HG02763 (cell line): ENCODE results near the gene GPR148.

Source experiments
- ATAC-seq: cut with Tn5 transposase; IDR thresholded peaks from one replicate; pipeline ENCODE4 v1.9.1; 2021; ENCODE audit warnings: mild to moderate bottlenecking, moderate library complexity; ENCODE audit not compliant: unreplicated experiment

The GPR148 gene

GRCh38 chr2:130749078-130749477 is 20.2 kb downstream of the GPR148 start:
- ATAC-seq, result no peak

DNA sequence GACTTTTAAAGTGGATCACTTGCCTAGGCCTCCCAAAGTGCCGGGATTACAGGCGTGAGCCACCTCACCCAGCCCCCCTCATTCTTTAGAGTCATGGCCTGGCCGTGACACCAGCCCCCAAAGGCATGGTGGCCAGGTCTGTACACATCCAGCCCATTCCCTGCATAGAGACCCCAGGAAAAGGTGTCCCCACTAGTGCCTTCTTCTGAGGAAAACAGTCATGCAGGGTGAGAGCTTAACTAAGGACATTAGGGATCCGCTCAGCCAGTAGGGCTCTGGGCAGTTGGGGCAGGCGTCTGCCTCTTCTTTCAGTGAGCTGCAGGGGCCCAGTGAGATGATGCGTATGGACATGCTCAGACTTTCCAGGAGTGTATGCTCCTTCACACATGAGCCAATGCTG is 20.8 kb downstream of the GPR148 start:
- ATAC-seq, result no peak

DNA sequence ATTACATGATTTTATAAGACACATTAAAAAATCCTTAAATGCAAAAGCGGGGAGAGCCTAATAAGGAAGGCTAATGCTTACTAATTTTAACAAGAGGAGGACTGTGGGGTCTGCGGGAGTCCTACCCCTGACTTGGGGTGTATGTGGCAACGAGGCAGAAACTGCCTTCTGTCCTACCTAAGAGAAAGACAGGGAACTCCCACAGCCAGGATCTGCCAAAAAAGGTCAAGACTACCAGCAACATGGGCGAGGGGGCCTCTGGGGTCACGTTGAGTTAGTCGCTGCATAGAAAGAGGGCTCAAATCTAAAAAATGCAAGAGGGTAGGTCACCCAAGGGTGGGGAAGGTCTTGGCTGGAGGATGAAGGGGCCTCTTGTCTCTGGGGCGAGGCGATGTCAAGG is 25.9 kb downstream of the GPR148 start:
- no peak for ATAC-seq

GRCh38 chr2:130755256-130756052 is 26.6 kb downstream of the GPR148 start, which contains the start of gene AMER3:
Gene AMER3, plus strand, starts transcription at chr2:130755540. Its CDS starts 6,533 bp downstream, at chr2:130762073.
- no peak for ATAC-seq

DNA sequence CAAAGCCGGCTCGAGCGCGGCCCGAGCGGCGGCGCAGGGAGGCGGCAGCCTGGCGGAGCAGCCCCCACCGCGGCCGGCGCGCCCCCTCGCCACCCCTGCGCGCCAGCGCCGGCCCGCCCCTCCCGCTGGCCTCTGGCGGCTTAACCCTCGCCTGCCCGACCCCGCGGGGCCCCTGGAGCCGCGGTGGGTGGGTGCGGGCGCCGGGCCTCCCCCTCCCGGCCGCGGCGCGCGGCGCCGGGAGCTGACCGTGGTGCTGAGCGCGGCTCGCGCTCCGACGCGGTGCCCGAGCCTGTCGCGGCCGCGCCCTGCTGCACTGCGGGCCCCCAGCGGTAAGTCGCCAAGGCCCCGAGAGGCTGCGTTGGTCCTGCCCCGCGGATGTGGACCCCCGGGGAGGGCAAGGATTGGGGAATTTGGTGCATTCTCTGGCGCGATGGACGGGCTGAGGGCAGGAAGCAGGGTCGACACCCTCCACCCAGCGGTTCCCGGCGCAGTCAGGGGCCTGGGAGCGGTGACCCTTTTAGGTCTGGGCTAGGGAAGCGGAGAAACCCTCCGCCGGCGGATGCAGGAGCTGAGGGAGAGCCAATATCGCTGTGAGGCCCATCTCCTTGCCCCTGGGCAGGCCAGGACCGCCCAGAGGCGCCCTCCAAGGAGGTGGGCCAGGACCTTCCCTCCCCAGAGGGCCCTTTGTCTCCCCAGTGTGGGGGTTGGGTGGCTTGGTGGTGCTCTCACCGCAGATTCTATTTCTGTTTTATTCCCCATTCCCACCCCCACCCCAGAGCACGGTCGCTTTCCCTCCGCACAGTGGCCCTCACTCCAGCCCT is 27.4 kb downstream of the GPR148 start:
- no peak for ATAC-seq

GRCh38 chr2:130756874-130757668 is 28.2 kb downstream of the GPR148 start:
- no peak for ATAC-seq

DNA sequence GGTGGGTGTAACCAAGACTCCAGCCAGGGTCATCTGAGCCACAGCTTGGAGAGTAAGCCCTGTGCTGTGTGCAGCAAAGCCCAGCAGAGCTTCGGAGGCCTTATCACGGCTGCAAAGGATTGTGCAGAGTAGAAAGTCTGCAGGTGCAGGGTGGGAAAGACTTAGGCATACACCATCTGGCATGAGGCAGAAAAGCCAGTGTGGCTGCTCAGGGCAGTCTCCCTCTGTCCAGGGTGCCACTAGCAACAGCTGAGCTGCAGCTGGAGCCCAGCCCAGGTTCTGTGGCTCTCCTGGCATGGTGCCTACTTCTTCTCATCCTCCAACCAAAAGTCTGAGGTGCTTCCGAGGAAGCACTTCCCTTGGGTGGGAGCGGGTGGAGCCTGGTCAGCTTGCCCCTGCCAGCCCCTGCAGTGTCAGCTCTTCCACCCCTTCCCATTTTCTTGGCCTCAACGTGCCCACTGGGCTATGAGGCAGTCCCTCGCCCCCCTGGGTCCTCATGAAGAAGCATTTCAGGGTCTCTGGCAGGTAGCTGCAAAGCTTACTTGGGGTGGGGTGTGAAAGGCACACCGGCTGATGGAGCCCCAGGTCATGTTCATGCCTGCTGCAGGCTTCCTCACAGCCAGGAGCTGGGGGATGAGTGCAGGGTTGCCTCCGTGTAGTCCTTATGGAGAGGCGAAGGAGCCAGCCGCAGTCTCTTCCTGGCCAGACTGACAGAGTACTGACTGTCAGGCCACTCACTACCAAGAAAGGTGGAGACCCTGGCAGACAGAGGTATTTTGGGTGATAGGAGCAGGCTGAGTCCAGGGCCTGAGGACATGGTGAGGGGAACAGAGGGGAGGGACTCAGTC is 31.3 kb downstream of the GPR148 start:
- no peak for ATAC-seq

DNA sequence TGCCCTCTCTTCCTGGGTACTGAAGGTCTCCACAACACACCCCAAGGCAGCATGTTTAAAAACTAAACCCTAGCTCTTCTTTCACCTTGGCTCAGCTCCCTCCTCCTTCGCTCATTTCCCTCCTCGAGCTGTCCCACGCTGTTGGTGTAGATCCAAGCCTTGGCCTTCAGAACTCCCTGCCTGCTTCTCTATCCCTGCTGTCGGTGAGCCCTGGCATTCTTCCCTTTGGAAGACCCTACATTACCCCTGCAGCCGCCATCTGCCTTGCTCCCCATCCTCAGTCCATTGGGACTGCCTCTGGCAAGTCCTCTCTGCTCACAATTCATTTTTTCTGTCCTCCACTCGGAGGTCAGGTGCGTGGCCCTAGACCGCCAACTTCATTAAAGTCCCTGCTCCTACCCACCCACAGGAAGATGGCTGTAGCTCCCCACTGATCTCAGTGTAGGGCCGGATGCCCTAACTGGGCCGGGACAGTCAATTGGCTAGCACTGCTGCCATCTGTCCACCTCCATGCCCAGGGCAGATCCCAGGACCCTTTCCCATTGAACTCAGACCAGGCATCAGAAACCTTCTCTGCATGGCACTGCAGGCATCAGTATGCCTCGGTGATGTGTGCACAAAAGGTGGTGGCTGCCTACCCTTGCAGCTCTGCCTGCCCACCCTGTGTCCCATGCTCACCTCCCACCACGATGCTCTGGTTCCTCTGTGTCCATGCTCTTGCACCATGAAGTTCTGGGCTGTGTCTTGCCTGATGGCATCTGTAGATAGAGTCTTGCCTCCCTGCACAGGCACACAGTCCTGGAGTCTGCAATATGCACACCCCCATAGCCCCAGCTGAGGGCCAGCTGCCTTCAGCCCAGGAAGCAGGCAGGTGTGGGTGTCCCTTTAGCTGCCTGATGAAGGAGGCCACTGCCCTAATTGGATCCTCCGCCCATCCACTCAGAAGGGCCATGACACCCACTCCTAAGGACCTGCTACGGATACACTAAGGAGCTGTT is 32.2 kb downstream of the GPR148 start:
- no peak for ATAC-seq

GRCh38 chr2:130762031-130762909 is 33.4 kb downstream of the GPR148 start:
- no peak for ATAC-seq

GRCh38 chr2:130762910-130763385 is 34.1 kb downstream of the GPR148 start:
- ATAC-seq, result no peak

- ATAC-seq, result no peak
Measured at GRCh38 chr2:130763405-130763804, 34.5 kb downstream of the GPR148 start.

DNA sequence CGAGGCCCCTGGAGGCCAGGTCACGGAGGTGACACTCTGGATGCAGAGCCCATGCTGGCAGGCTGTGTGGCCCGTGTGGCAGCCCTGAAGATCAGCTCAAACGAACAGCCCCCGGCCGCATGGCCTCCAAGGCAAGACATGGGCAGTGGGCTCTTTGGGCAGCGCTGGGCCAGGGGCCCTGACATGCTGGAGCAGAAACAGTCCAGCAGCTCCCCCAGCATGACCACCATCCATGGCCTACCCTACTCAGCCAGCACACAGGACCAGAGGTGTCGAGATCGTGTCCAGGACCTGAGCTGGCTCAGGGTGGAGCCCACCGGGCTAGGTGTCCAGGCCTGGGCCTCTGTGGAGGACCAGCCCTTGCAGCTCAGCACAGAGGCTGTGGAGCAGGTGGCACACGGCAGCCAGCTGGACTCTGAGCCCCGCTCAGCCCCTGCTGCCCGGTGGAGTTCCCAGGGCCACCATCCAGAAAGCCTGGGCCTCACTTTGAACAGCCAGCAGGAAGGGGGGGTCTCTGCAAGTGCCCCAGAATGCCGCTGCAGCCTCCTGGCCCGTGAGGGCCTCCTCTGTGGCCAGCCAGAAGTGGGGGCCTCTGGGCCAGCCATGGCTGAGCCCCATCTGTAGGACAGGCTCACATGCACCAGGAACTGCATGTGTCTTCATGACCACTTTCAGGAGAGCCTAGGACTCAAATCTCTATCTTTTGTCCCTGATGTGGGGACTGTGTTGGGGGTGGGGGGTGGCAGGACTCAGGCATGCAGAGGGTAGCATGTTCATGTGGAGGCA is 35.4 kb downstream of the GPR148 start:
- ATAC-seq, result no peak

DNA sequence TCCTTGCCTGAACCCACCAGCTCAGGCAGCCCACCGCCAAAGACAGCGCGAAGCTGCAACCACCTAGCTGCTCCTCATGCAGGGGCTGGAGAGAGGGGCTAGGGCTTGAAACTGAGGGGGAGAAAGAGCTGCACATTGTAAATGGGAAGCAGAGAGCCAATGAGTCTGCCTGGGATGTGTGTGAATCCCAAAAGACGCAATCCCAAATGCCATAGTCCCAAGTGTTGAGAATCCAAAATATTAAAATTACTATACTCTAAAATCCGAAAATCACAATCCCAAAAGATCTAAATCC is 35.9 kb downstream of the GPR148 start:
- ATAC-seq, result no peak

GRCh38 chr2:130765464-130765863 is 36.6 kb downstream of the GPR148 start:
- no peak for ATAC-seq

DNA sequence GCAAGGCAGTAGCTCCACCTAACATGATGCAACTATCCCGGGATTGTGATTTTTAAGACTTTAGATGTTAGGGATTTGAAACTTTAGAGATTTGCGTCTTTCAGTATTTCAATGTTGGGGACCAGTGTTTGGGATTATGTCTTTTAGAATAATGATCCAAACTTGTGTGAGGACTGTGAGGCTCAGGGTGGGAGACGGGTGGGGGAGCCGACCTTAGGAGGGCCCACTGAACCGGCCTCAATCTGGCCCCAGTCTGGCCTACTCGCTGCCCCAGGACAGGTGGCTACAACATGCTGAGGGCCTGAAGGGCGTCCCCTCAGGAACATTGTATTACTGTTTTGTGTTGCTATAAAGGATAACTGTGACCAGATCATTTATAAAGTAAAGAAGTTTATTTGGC is 37.2 kb downstream of the GPR148 start:
- ATAC-seq, result no peak

DNA sequence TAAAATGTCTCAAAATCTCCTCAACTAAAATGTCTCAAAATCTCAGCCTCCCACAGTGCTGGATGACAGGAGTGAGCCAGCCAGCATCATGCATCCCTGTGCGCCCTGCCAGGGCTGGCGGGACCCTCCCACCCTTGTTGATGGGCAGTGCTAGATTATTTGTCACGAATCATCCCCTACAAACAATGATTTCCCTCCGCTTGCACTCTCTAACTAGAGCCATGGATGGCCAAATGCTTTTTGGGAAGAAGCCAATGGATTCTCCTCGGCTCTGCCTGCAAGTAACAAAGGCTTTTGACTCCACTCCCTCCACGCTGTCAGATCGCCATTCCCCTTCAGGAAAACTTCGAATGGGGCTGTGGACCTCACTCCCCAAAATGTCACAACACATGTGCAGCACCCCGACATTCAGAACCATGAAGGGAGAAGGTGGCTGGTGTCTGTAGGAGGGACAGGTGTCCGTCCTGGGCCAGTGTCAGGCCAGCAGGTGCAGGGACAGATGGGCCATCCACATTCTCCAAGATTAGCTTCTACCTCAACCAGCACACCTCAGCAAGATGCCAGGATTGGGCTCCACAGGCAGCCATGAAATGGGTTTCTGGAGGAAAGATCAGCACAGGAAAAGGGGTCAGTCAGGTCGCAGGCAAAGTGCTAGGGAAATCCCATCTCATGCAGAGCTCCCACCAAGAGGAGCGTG is 38.0 kb downstream of the GPR148 start:
- no peak for ATAC-seq

- ATAC-seq, result no peak
Measured at GRCh38 chr2:130767408-130767775, 38.5 kb downstream of the GPR148 start.
